Colonic mucosa (tissue), 4 donors: ENCODE measurements around the gene NDST1. TPM values are rescaled to one million over a fixed set of nuclear protein-coding genes. Genes with fewer than 3 reads are reported as not detected.

Experiments used
- DNase-seq: peaks from one replicate; pipeline ENCODE4 v3.0.0-alpha.2; 2020
- H3K27ac ChIP-seq: fragments of 200-600 bp; one replicate; pipeline ENCODE4 v1.8.0; 2021
- H3K27me3 ChIP-seq: fragments of 200-600 bp; one replicate; pipeline ENCODE4 v1.8.0; 2021
- H3K36me3 ChIP-seq: fragments of 200-600 bp; one replicate; pipeline ENCODE4 v1.8.0; 2021
- H3K4me1 ChIP-seq: fragments of 200-600 bp; one replicate; pipeline ENCODE4 v1.8.0; 2021; ENCODE audit warnings: mild to moderate bottlenecking
- H3K4me3 ChIP-seq: fragments of 200-600 bp; one replicate; pipeline ENCODE4 v1.8.0; 2021
- H3K9ac ChIP-seq, 2 donors: one replicate each; pipeline ENCODE4 v1.7.0; 2013; ENCODE audit warnings: control low read depth in 2 of 2, low read depth in 2 of 2, low read length in 2 of 2
- H3K9me3 ChIP-seq: fragments of 200-600 bp; one replicate; pipeline ENCODE4 v1.8.0; 2021
- CTCF ChIP-seq: fragments of 200-600 bp; IDR thresholded peaks from one replicate; pipeline ENCODE4 v1.8.0; 2022; ENCODE audit warnings: antibody characterized with exemption, mild to moderate bottlenecking
- intact Hi-C: fragments of 100-400 bp; cut with DNase I; formaldehyde crosslinking; loops from one replicate; pipeline ENCODE4 v1.14.1; 2022
- total RNA-seq, 2 donors: library from RNA; stranded (reverse); fragmentation: NEBNext Ultra II Directional in 1 of 2; extraction: Animal tissue kit (Norgen Biotek cat#: 25700) in 1 of 2; gene quantifications; one replicate each; pipeline ENCODE4 v1.2.1, GENCODE V29; 2021
- donor health status: healthy.
- donor health status: DM: no; HTN: no; CAD: no.
- donor health status: DM: no; HTN: no; CAD: no.

Gene NDST1
- total RNA-seq, 2 donors from 2014 or later = 37.4 to 51.3 TPM

DNA sequence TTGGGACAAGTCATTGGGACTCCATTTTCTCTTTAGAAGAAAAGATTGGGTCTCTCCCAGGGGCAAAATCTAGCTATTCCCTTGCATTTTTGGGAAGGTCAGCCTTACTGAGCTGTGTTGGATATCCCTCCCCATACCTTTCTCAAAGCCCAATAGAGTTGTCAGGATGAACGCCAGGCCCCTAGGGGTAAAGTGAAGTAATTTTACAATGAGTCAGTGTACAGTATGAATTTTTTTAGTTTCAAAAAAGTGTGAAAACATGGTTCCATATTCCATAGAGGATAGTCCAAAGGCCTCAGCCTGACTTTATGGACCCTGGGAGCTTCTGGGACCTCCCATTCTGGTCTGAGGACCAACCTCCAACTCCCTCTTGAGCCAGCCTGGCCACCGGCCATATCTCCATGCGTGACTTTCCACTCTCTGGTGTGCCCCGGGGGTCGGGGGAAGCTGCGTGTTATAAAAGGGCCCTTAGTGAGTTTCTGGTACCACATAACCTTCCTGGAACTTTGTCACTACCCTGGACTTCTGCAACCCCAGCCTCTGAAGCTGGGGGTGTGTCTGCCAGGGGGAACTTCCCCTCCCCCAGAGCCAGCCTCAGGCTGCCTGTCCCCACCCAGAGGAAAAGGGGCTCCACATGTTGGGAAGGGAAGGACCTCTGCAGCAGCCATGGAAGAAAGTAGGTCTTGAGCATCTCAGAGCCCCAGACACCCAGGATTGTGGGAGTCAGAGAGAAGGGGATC, 80.1 kb downstream of the NDST1 start:
- H3K27me3 ChIP-seq = no peaks in the 10 kb centered on the region
- H3K4me1 ChIP-seq = peaks cover 19% of the 10 kb centered on the region
- DNase-seq = no peak
- TF ChIP-seq CTCF = no peak
- H3K4me3 ChIP-seq = no peak overlapping the region
- H3K9ac ChIP-seq = peak overlapping the region in 1 of 2 donors; percentile 30
- intact Hi-C loops = no loop called here
- H3K9me3 ChIP-seq = no peaks in the 10 kb centered on the region
- H3K36me3 ChIP-seq = no peaks in the 10 kb centered on the region
- H3K27ac ChIP-seq = peak overlapping the region; percentile 18

- Histone ChIP-seq H3K27ac (peak overlapping the region; percentile 41), H3K9me3 (no peaks in the 10 kb centered on the region), H3K4me3 (no peak overlapping the region), H3K9ac (no peak overlapping the region), H3K4me1 (peaks cover 19% of the 10 kb centered on the region), H3K36me3 (no peaks in the 10 kb centered on the region), H3K27me3 (no peaks in the 10 kb centered on the region)
- intact Hi-C loops = no loop called here
- peak; percentile 73 for DNase-seq
- no peak for TF ChIP-seq CTCF
These were observed 80.6 kb downstream of the NDST1 start for GRCh38 chr5:150588596-150588890.

DNA sequence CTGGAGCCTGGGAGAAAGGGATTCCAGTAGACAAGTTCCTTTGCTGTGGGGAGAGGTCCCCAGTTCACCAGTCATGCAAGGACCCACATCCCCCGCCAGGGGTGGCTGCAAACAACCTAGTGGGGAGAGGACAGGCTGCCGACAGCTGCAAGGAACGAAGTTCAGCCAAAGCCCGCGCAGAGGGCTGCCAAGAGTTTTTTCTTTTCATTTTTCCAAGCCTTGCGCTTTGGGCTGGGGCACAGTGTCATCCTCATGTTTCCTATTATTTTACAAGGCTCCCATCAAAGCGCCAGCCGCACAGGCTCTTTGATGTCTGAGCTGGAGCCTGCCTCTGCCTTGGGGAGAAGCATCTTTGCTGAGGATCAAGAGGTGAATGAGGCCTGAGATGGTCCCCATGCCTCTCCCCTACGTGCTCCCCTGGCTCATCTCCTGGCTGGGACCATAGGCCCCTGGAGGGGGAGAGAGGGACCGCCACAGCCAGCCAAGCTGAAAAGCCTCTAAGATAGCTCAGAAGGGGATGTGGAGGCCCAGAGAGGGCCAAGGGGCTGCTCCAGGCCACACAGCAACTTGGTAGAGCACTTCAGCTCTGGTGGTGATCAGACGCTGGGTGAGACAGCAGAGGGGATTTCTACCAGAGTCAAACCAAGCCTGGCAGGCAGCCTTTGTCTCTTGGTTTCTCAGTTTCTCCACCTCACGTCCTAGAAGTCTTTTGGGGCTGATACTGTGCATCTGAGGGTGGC, 82.1 kb downstream of the NDST1 start:
- peak; percentile 45 for TF ChIP-seq CTCF
- H3K27me3 ChIP-seq = no peaks in the 10 kb centered on the region
- H3K36me3 ChIP-seq = no peaks in the 10 kb centered on the region
- H3K9me3 ChIP-seq = no peaks in the 10 kb centered on the region
- DNase-seq = peak; percentile 71
- no peak overlapping the region for H3K4me3 ChIP-seq
- peak overlapping the region; percentile 50 to 74 for H3K9ac ChIP-seq
- H3K27ac ChIP-seq = peak overlapping the region; percentile 41
- peaks cover 13% of the 10 kb centered on the region for H3K4me1 ChIP-seq
- intact Hi-C loops = no loop called here

- H3K4me3 ChIP-seq = no peak overlapping the region
- DNase-seq = no peak
- peaks cover 5% of the 10 kb centered on the region for H3K4me1 ChIP-seq
- no peaks in the 10 kb centered on the region for H3K36me3 ChIP-seq
- no peak for TF ChIP-seq CTCF
- intact Hi-C loops = no loop called here
- no peaks in the 10 kb centered on the region for H3K27me3 ChIP-seq
- no peaks in the 10 kb centered on the region for H3K9me3 ChIP-seq
- peak overlapping the region; percentile 56 to 74 for H3K9ac ChIP-seq
- peak overlapping the region; percentile 22 for H3K27ac ChIP-seq
These were observed 83.2 kb downstream of the NDST1 start for GRCh38 chr5:150590979-150591695.

GRCh38 chr5:150593593-150593992, 85.7 kb downstream of the NDST1 start:
- no peak for TF ChIP-seq CTCF
- H3K27ac ChIP-seq = no peak overlapping the region

More at GRCh38 chr5:150593593-150593992, 85.7 kb downstream of the NDST1 start:
- intact Hi-C loops = no loop called here
- Histone ChIP-seq H3K9ac (no peak overlapping the region), H3K36me3 (no peaks in the 10 kb centered on the region), H3K27me3 (no peaks in the 10 kb centered on the region), H3K4me1 (peaks cover 5% of the 10 kb centered on the region), H3K4me3 (no peak overlapping the region), H3K9me3 (no peaks in the 10 kb centered on the region)
- DNase-seq = peak; percentile 61
